HEK293 (cell line): ENCODE results near the gene IL18.

Experiments
- CTCF ChIA-PET: fragments of 350-600 bp; formaldehyde crosslinking; extraction: SDS; loops from one replicate; lab custom pipeline; 2021; ENCODE audit warnings: antibody characterized with exemption; lab: Yijun Ruan, JAX
- POLR2A ChIA-PET: fragments of 300-600 bp; formaldehyde crosslinking; extraction: SDS; loops from one replicate; lab custom pipeline; 2020; ENCODE audit warnings: antibody characterized with exemption, inconsistent platforms; lab: Yijun Ruan, JAX
- H3K27ac ChIP-seq: fragments of 200-500 bp; sonication (Bioruptor generic); 2 replicates; pipeline ENCODE4 v1.5.1; 2014; ENCODE audit warnings: low read depth, low read length, control low read depth, inconsistent platforms; ENCODE audit errors: extremely low read depth
- H3K36me3 ChIP-seq, 2 experiments: fragments of 200-500 bp in 1 of 2; sonication (Bioruptor generic) in 1 of 2; 1 replicate in 1 of 2; 2 replicates in 1 of 2; pipeline ENCODE4 v1.5.1; 2014 to 2017; ENCODE audit warnings: inconsistent platforms in 2 of 2, low read length in 2 of 2; ENCODE audit not compliant: control insufficient read depth in 2 of 2, insufficient read depth in 1 of 2
- H3K4me1 ChIP-seq: fragments of 200-500 bp; sonication (Bioruptor generic); 2 replicates; pipeline ENCODE4 v1.5.1; 2014; ENCODE audit warnings: mild to moderate bottlenecking, low read length, inconsistent platforms; ENCODE audit not compliant: control insufficient read depth, insufficient read depth
- H3K4me3 ChIP-seq: 2 replicates; pipeline ENCODE4 v1.5.1; 2011; ENCODE audit warnings: low read depth, mild to moderate bottlenecking, control low read depth, low read length, moderate library complexity
- H3K9me3 ChIP-seq: fragments of 200-500 bp; sonication (Bioruptor generic); 2 replicates; pipeline ENCODE4 v1.5.1; 2014; ENCODE audit warnings: low read depth, low read length, inconsistent platforms; ENCODE audit not compliant: control insufficient read depth, insufficient read depth
- BCL11A ChIP-seq: fragments of 450-650 bp; formaldehyde crosslinking; IDR thresholded peaks from 2 replicates; pipeline ENCODE4 v1.5.1; 2016; ENCODE audit warnings: low read depth, missing biosample characterization, missing genetic modification characterization
- GFI1B ChIP-seq: fragments of 450-650 bp; formaldehyde crosslinking; IDR thresholded peaks from 2 replicates; pipeline ENCODE4 v1.5.1; 2016; ENCODE audit warnings: missing biosample characterization, missing genetic modification characterization
- KLF7 ChIP-seq: fragments of 450-650 bp; formaldehyde crosslinking; IDR thresholded peaks from 2 replicates; pipeline ENCODE4 v1.5.1; 2016; ENCODE audit warnings: missing biosample characterization, missing genetic modification characterization, borderline replicate concordance
- SETDB1 ChIP-seq: IDR thresholded peaks from one replicate; pipeline ENCODE4 v1.6.1; 2017; ENCODE audit warnings: mild to moderate bottlenecking, low read length, moderate library complexity, mixed read lengths; ENCODE audit not compliant: insufficient read length
- SP2 ChIP-seq: fragments of 450-650 bp; formaldehyde crosslinking; IDR thresholded peaks from 2 replicates; pipeline ENCODE4 v1.5.1; 2016; ENCODE audit warnings: missing biosample characterization, missing genetic modification characterization
- SP3 ChIP-seq: fragments of 450-650 bp; formaldehyde crosslinking; IDR thresholded peaks from 2 replicates; pipeline ENCODE4 v1.5.1; 2016; ENCODE audit warnings: missing biosample characterization, missing genetic modification characterization
- ZBTB10 ChIP-seq: fragments of 450-650 bp; formaldehyde crosslinking; IDR thresholded peaks from 2 replicates; pipeline ENCODE4 v1.5.1; 2016; ENCODE audit warnings: missing biosample characterization, missing genetic modification characterization
- ZBTB21 ChIP-seq: fragments of 450-650 bp; formaldehyde crosslinking; IDR thresholded peaks from 2 replicates; pipeline ENCODE4 v1.5.1; 2017; ENCODE audit warnings: missing biosample characterization, missing genetic modification characterization
- ZBTB26 ChIP-seq: fragments of 450-650 bp; formaldehyde crosslinking; optimal IDR thresholded peaks from 2 replicates; pipeline ENCODE3; 2016; ENCODE audit warnings: missing biosample characterization, mild to moderate bottlenecking, missing genetic modification characterization
- ZBTB49 ChIP-seq: fragments of 450-650 bp; formaldehyde crosslinking; IDR thresholded peaks from 2 replicates; pipeline ENCODE4 v1.5.1; 2016; ENCODE audit warnings: missing biosample characterization, missing genetic modification characterization, low read depth
- ZFP3 ChIP-seq: fragments of 450-650 bp; formaldehyde crosslinking; IDR thresholded peaks from 2 replicates; pipeline ENCODE4 v1.5.1; 2016; ENCODE audit warnings: low read depth, missing biosample characterization, missing genetic modification characterization
- ZFP69B ChIP-seq: fragments of 450-650 bp; formaldehyde crosslinking; IDR thresholded peaks from 2 replicates; pipeline ENCODE4 v1.5.1; 2016; ENCODE audit warnings: missing biosample characterization, missing genetic modification characterization
- ZNF133 ChIP-seq: fragments of 450-650 bp; formaldehyde crosslinking; IDR thresholded peaks from 2 replicates; pipeline ENCODE4 v1.5.1; 2016; ENCODE audit warnings: missing biosample characterization, missing genetic modification characterization
- ZNF184 ChIP-seq: fragments of 450-650 bp; IDR thresholded peaks from 2 replicates; pipeline ENCODE4 v1.5.1; 2018; ENCODE audit warnings: missing biosample characterization, mild to moderate bottlenecking, missing genetic modification characterization
- ZNF2 ChIP-seq: fragments of 450-650 bp; formaldehyde crosslinking; IDR thresholded peaks from 2 replicates; pipeline ENCODE4 v1.5.1; 2016; ENCODE audit warnings: missing biosample characterization, missing genetic modification characterization
- ZNF248 ChIP-seq: fragments of 450-650 bp; formaldehyde crosslinking; IDR thresholded peaks from 2 replicates; pipeline ENCODE4 v1.5.1; 2017; ENCODE audit warnings: missing biosample characterization, missing genetic modification characterization
- ZNF335 ChIP-seq: fragments of 450-650 bp; formaldehyde crosslinking; conservative IDR thresholded peaks from 2 replicates; pipeline ENCODE4 v1.5.1; 2016; ENCODE audit warnings: missing biosample characterization, missing genetic modification characterization
- ZNF423 ChIP-seq: fragments of 450-650 bp; formaldehyde crosslinking; IDR thresholded peaks from 2 replicates; pipeline ENCODE4 v1.5.1; 2016; ENCODE audit warnings: missing biosample characterization, missing genetic modification characterization
- ZNF473 ChIP-seq: fragments of 450-650 bp; formaldehyde crosslinking; IDR thresholded peaks from 2 replicates; pipeline ENCODE4 v1.5.1; 2017; ENCODE audit warnings: missing biosample characterization, missing genetic modification characterization
- ZNF501 ChIP-seq: fragments of 450-650 bp; formaldehyde crosslinking; IDR thresholded peaks from 2 replicates; pipeline ENCODE4 v1.5.1; 2016; ENCODE audit warnings: missing biosample characterization, missing genetic modification characterization
- ZNF548 ChIP-seq: fragments of 450-650 bp; formaldehyde crosslinking; IDR thresholded peaks from 2 replicates; pipeline ENCODE4 v1.5.1; 2016; ENCODE audit warnings: missing biosample characterization, missing genetic modification characterization
- ZNF585B ChIP-seq: fragments of 450-650 bp; formaldehyde crosslinking; IDR thresholded peaks from 2 replicates; pipeline ENCODE4 v1.5.1; 2016; ENCODE audit warnings: missing biosample characterization, missing genetic modification characterization
- ZNF692 ChIP-seq: fragments of 450-650 bp; formaldehyde crosslinking; IDR thresholded peaks from 2 replicates; pipeline ENCODE4 v1.5.1; 2016; ENCODE audit warnings: missing biosample characterization, missing genetic modification characterization
- ZNF707 ChIP-seq: fragments of 450-650 bp; formaldehyde crosslinking; IDR thresholded peaks from 2 replicates; pipeline ENCODE4 v1.5.1; 2016; ENCODE audit warnings: missing biosample characterization, missing genetic modification characterization
- ZSCAN30 ChIP-seq: fragments of 450-650 bp; IDR thresholded peaks from 2 replicates; pipeline ENCODE4 v1.5.1; 2018; ENCODE audit warnings: missing biosample characterization, mild to moderate bottlenecking, missing genetic modification characterization, moderate library complexity

Gene IL18

GRCh38 chr11:112163875-112164685, at the start of gene IL18:
IL18 (minus strand) TSS chr11:112164094; CDS start chr11:112155053, 9,041 bp downstream.
- H3K36me3 ChIP-seq: no peaks in the 10 kb centered on the region
- H3K4me3 ChIP-seq: no peak within 1 kb of the TSS
- CTCF ChIA-PET: interaction anchor here (1.1 kb wide), 1 partner anchor 12 kb away, joined by 6 read pairs; the partner anchor contains the start of gene BCO2
- H3K27ac ChIP-seq: no peak within 1 kb of the TSS
- no peaks in the 10 kb centered on the region for H3K9me3 ChIP-seq
- POLR2A ChIA-PET: interaction anchor here (0.6 kb wide), 1 partner anchor 128 kb away, joined by 3 read pairs; no protein-coding TSS in a partner anchor
- no peaks in the 10 kb centered on the region for H3K4me1 ChIP-seq
- TF ChIP-seq SETDB1 (peak; percentile 13), ZNF2 (tag by site-specific recombination) (no peak), ZFP3 (tag by site-specific recombination) (no peak), ZNF548 (tag by site-specific recombination) (no peak), ZNF585B (tag by site-specific recombination) (no peak), ZNF184 (no peak), BCL11A (no peak), SP2 (tag by site-specific recombination) (no peak), ZNF501 (tag by site-specific recombination) (no peak), SP3 (0 out of 2 replicates have a peak, but pooled peaks have one; percentile 11), ZBTB10 (no peak), ZNF335 (tag by site-specific recombination) (0 out of 2 replicates have a peak, but pooled peaks have one; percentile 32), ZFP69B (tag by site-specific recombination) (no peak), ZBTB21 (tag by site-specific recombination) (no peak), ZNF473 (tag by site-specific recombination) (no peak), ZNF707 (tag by site-specific recombination) (no peak), ZNF133 (tag by site-specific recombination) (no peak), ZNF423 (tag by site-specific recombination) (no peak), ZBTB26 (tag by site-specific recombination) (no peak), ZNF692 (tag by site-specific recombination) (no peak)

GRCh38 chr11:112212710-112213109, 48.8 kb upstream of the IL18 start:
- ChIA-PET POLR2A (no interaction called here), CTCF (interaction anchor here (19.0 kb wide), 1 partner anchor 71 kb away, joined by 308 read pairs; no protein-coding TSS in a partner anchor)
- H3K4me1 ChIP-seq: no peaks in the 10 kb centered on the region
- TF ChIP-seq ZNF248 (tag by site-specific recombination) (no peak), GFI1B (no peak), ZBTB49 (tag by site-specific recombination) (no peak), ZSCAN30 (tag by site-specific recombination) (no peak), KLF7 (tag by site-specific recombination) (no peak)
- no peak overlapping the region for H3K27ac ChIP-seq
- H3K4me3 ChIP-seq: no peak overlapping the region
- no peaks in the 10 kb centered on the region for H3K9me3 ChIP-seq
- no peaks in the 10 kb centered on the region for H3K36me3 ChIP-seq
